Measurements from ENCODE around the gene CD86.

The CD86 gene

DNA sequence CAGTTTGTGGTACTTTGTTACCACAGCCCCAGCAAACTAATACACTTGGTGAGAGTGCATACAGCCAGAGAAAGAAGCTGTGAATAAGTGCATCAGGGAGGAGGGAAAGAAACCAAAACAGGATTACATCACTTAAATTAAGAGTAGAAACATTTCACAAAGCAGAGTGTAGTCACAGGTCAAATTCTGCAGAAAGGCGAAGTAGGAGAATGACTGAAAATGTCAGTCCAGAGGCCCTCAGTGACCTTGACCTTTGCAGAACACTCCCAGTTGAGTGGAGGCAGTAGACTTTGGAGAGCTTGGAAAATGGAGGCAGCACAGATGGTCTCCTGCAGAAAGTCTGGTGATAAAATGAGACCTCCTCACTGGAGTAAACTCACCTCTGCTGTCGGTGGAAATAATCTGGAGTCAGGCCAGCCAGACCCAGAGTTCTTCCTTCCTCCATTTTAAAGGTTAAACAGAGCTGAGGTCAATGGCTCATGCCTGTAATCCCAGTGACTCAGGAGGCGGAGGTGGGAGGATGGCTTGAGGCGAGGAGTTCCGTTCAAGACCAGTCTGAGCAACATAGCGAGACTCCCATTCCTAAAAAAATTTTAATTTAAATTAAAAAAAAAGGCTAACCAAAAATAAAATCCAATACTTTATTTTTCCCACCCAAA is 5.0 kb downstream of the CD86 start:
- DNase-seq, result no peak

DNA sequence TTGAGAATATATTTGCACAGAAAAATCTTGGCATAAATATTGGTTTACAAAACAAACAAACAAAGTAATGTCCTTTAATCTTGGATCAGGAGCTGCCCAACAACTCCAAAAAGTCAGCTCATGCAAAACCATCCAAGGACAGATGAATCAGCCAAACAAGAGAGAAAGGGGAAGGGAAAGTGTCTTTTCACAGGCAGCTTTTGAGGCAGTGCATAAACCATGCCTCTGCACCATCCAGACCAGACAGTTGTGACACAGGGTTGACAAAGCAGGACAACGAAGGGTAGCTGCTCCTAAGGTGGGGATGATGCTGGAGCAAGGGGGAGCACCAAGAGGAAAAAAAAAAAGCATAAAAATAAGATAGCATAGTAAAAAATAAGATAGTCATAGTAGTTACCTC is 8.7 kb downstream of the CD86 start:
- peak in 1 of 56 donors; percentile 6 for DNase-seq

DNA sequence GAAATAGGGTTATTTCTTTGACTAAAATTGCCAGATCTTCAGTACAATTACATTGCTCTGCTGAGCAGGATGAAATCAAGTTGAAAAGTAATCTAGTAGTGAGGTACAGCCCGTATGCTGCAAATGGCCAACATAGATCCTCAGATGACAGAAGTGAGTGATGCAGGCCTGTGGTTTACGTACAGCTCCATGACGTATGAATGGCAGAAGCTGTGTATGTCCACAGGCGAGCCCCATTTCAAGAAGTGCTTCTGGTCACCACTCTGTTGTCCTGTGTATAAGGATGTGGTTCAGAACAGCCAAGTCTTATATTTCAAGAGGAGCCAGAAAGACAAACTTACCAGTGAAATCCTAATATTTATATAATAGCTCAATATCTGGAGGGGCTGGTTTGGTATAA is 9.2 kb downstream of the CD86 start:
- DNase-seq, result no peak

DNA sequence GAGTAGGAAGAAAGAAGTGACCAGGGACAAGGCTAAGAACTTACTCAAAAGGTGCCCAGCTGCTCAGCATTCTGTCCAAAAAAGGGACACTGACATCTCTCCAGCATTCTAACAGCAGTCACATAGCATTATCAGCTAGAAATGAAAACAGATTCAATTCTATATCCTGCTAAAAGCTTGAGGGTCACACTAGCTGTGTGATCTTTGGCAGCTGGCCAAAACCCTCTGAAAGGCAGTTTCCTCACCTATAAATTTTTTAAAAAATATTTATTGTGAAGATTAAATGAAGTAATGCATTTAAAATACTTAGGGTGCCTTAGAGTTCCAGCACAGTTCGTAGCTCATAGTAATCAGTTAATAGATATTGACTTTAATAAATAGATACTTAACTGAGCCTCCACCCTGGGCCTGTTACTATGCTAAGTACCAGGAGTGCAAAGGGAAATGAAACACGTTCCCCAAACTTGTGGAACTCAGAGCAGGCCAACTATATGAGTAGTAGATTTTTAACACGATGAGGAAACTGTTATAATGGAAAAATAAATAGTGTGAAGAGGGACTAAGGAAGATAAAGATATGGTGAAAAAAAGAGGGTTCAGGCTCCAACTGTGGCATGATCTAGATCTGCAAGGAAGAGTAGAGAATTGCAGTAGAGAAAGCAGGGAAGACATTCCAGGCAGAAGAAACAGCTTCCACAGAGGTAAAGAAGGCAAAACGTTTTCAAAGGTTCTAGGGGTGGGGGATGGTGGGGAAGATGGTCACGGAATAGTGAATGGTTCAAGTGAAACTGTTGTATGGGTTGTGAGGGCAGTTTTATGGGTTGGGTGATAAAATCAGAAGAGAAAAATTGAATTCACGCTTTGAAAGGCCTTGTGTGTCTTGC is 11.4 kb downstream of the CD86 start:
- DNase-seq, result no peak

DNA sequence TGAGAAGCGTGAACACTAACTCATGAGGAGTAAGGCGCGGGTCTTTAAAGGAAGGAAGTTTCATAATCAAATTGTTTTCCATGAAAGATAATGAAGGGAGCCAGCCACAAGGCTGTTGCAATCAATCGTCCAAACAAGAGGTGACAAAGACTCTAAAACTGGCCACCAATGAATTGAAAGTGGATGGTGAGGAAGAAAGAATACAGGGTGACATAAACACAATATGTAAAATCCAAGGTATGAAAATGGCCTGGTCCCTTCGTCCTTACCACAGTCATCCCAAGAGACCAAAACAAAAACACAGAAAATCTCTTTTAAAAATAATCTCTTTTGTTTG is 12.0 kb downstream of the CD86 start:
- DNase-seq, result no peak

DNA sequence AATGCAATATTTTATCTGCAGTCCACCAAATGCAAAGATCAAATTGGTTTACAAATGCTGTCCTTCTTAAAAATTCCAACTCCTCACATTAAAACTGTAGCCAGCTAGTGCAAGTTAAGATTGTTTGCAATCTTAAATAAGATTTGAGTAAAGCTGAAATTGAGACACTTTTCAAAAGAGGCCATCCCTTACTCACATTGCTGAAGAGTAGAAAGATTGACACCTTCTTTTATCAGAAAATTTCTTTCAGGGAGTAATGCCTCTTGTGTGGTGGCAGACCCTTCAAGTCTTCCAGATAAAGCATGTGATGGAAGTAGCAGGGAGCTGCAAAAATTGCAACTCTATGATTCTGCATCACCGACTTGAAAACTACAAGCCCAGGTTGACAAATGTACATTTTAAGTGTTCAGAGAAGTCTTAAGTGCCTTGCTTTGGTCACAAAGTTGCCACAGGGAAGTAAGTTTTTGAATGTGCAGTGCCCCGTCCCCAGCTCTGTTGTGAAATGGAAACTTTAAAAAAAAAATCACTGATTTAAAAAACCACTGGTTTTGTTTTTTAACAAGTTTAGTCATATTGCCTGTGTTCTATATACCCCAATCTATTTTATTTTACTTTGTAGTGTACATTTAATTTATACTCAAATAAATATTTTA is 12.6 kb downstream of the CD86 start:
- DNase-seq, result no peak

DNA sequence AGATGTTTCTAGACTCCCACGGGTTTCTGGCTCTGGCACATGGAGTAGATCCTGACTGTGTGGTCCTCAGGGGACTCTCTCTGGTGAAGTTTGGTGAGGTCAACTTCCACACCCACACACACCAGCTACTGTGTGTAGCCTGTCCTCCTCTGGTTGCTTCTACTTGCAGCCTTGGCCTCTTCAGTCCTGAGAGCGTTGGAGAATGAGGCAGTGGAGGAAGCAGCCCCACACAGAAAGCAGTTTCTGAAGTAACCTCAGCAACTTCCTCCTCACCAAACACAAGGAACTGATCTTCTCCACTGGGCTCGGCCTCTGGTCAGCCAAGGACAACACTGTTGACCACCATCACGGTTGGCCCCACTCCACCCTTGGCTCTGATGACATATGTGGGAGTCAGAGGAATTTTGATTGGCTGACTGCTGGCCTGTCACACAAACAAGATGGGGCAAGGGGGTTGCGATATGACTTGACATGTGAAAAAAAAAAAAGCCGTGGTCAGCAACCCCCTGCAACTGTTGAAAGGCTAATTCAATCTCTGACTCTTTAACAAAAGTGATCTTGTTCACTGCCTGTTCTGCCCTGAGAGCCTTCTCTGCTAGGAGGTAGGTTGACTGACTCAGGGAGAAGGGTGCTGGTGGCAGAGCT is 19.6 kb downstream of the CD86 start:
- peak in 3 of 56 donors; percentile 11 to 40 (median 13) for DNase-seq

DNA sequence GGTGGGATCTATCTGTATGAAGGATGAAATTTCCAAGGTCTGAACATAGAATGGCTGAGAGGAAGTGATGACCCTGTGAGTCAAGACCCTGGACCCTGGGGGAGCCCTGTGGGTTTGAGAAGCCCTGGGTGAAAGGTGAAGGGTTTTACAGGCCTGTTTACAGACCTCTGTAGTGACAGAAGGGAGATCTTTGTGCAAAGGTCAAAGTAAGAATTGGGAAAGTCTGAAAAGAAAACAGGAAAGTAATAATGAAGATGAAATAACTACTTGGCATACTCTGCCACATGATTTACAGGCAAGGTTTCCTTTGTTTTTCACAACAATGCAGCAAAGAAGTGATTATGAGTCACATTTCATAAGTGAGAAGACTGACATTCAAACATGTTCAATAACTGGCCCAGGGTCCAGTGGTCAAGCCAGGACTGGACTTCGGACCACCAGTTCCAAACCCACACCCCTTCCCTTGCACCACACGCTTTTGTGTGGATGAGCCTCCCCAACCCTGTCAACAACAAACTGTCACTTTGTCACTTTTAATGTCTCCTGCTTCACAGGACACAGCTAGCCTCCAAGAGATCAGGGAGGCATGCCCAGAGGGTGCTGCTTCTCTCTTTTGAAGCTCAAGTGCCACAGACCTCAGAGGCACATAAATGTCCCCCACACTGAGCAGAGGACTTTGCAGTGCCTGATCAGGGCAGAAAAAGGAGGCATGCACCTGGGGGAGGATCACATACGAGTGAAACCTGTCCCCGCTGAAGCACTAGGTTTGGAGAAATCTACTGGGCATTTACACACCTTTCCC is 21.5 kb downstream of the CD86 start:
- no peak for DNase-seq

DNA sequence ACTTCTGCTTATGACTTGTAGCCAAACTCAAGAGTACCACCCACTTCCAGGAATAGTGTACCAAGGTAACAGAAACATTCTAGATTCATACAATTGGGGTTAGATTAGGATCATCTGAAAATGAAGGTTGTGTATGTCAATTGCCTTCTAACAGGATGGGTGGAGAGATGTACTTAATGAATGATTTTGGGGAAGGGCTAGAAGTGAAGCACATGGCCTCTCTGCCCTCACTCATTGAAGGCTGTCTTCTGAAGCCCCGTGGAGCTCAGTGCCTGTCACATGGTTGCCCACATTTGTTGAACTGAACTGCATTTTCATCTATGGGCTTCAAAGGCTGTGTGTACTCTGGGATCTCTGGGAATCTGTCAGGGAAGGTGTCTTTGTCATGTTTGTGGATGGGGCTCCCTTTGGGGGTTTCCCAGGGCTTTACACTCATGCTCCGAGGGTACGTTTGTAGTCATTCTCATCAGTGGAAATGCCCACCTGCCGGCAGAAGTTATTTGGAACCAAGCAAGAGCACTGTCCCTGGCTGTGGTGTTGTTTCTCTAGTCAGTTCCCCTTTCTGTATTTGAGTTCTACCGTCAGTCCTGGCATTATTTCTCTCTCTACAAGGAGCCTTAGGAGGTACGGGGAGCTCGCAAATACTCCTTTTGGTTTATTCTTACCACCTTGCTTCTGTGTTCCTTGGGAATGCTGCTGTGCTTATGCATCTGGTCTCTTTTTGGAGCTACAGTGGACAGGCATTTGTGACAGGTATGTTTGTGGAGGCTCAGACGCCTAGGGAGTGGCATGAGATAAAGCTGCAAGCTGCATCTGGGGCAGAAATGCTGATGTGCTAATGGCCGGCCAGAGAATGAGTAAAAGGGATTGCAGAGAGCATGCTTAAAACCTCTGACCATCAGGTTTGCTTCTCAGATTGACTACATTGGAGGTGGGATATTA is 22.4 kb downstream of the CD86 start:
- no peak for DNase-seq

DNA sequence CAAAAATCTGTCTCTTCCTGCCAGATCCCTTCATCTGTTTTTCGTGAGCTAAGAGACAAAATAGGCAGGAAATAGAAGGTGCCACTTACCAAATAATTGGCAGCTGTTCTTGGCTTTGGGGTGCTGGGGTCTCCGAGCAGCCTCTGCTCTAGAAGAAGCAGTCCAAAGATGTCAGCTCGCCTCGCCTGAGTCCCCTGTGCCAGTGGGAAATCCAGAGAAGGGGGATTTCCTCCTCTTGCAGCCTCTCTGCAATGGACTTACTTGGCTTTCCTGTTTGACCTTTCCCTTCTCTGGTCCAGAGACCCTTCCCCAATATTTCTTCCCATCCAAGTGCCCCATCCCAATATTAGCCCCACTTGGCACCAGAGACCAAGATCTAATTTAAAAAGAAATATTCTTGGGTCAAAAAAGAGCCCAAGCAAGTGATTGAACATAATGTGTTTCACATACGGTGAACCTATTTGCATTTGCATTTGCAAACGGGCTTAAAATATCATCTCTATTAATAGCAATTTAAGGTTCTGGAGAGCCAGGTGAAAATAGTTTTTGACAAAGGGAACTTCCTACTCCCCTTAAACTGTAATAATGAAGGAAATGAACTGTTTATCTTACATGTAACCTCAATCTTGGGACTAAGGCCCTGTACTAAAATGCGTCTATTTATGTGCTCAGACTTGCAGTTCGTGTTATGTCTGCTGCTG is 23.2 kb downstream of the CD86 start:
- DNase-seq, result no peak

DNA sequence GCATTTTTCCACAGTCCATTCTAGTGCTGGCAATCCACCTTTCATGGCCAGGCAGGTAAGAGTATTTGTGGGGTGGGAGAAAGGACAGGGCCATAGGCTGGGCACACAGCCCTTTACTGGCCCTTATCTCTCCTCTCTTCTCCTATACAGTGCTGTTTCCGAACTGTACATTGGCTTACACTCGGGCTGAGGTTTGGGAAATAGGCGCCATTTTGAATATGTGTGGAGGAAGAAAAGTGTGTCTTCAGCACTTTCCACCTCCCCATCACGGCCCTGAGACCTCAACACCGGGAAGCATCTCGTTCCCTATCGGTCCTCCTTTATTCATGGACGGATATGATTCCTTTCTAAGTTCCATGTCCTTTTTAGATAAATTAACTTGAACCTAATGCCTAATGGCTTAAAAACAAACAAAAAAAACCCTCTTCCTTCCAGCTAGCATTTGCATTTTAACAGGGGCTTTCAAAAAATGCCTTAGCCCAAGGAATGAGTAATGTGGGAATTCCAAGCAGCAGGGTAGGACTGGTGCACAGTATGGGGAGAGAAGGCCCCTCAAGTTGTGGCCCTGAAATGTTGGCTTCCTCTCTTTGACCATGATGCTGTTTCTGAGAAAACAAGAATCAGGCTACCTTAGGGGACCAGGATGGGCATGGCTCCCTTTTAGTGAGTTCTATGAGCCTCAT is 24.5 kb downstream of the CD86 start:
- no peak for DNase-seq

DNA sequence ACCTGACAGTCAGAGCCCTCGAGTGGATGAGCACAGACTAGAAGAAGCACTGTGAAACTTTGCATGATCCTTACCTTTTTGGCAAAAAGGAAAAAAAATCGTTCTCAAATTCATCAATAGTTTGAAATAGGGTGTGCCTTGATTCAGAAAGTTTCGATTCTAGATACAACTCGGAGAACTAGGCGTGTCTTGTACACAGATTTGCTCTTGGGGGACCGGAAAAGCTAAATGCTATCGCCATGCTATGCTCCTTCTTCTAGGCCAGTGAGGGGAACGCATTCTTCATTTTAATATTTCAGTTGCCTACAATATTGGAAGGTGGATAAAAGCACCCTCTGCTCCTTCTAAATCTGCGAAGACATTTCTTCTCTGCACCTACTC is 25.0 kb downstream of the CD86 start:
- DNase-seq, result no peak

DNA sequence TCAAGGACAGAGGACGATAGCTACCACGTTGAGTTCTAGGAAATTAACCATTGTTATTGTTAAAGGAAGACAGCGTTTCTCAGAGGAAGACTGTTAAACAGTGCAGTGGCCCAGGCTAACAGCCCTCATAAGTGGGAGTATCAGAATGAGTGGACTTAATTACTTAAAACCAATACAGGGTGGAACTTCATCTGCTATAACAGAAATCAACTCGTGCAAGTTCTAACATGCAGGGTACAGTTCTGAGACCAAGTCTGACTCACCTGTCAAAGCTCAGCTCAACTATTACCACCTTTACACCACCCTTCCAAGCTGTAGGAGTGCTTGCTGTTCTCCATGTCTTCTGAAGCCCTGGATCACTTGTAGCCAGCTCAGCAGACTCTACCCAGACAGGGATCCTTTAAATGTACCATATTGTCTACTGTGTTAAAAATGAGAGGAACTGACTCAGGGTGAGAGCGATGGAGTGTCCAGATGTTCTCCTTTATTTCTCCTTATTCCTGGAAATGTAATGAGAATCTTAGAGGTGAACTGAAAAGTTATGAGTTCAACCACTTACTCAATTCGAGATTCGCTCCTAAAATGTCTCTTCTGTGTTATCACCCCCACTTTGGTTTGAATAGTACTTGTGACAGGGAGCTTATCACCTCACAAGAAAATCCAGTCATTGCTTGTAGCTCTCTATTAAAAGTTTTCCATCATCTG is 26.5 kb downstream of the CD86 start:
- no peak for DNase-seq

DNA sequence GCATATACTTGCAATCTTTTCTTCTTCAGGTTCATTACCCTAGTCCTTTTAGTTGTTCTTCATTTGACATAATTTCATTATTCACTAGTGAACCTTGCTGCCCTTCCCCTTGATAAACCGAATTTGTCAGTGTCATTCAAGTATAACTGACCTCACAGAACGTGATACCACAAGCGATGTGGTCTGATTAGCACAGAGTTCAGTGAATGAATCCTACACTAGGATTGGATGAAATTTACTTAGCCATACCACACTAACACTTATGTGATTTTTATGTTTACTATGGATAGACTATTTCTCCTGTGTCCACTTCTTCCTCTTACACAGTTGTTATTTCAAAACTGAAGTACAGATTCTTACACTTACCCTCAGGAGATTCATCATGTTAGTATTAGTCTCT is 27.2 kb downstream of the CD86 start:
- no peak for DNase-seq

DNA sequence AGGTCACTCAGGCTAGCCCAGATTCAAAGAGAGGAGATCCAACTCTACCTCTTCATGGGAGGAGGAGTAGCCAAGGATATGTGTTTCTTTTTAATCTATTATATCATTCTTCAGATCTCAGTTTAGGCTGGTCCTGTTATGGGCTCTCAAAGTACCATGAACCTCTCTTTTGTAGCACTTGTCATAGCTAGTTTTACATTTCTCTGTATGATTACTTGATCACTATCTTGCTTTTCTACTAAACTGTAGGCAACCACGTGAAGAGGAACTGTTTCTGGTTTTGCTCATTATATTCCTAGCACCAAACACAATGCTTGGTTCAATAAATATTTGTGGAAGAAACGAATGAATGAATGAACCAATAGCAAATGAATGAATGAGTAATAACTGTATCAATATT is 29.6 kb downstream of the CD86 start:
- DNase-seq, result no peak

DNA sequence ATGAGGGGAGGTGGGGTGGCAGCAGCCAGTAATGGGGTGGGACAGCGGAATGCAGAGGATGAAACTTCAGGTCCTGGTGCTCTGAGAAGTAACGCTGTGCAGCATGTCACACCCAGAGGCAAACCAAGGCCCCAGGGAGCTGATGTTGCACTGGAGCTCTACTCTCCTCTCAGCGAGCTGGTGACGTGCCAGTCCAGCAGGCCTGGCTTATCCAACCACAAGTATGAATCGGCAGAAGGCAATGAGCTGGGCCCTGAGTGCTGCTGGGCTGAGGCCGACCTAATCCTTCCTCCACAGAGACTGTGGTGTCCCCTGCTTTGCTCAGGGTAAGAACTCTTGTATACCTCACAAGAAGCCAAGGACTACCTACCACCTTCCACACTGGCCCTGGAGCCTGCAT is 30.5 kb downstream of the CD86 start:
- DNase-seq, result no peak

DNA sequence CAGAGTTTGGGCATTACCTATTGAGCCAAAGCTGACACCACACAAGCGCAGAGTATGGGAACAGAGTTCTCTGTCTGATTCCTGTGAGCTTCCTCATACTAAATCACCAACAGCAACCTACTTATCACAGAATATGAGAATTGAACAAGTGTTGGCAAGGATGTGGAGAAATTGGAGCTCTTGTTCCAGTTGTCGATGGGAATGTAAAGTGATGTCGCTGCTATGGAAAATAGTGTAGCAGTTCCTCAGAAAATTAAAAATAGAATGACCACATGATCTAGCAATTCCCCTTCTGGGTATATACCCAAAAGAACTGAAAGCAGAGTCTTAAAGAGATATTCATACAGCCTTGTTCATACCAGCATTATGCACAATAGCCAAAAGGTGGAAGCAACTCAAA is 33.4 kb downstream of the CD86 start:
- DNase-seq, result no peak

Data from amygdala (tissue), 56 donors.